Nephron progenitor cell (in vitro differentiated cells): ENCODE data around the gene OR5J2.
"Not testable (repeated sequence)": the region's sequence is repeated elsewhere in the genome, so short reads cannot be mapped to it uniquely, and the experiment has no call there.

ENCODE experiments used
- DNase-seq: peaks from one replicate; pipeline ENCODE4 v3.0.0; 2021
- H3K27ac Mint-ChIP-seq: 2 replicates; pipeline ENCODE4 v1.8.0; 2021; ENCODE audit warnings: mild to moderate bottlenecking, moderate library complexity, mixed read lengths
- H3K27me3 Mint-ChIP-seq: 2 replicates; pipeline ENCODE4 v1.8.0; 2021; ENCODE audit warnings: mild to moderate bottlenecking, low read depth, mixed read lengths; ENCODE audit not compliant: poor library complexity
- H3K36me3 Mint-ChIP-seq: 2 replicates; pipeline ENCODE4 v1.8.0; 2021; ENCODE audit warnings: low read depth, mixed read lengths
- H3K4me1 Mint-ChIP-seq: 2 replicates; pipeline ENCODE4 v1.8.0; 2021; ENCODE audit warnings: mixed read lengths
- H3K4me3 Mint-ChIP-seq: 2 replicates; pipeline ENCODE4 v1.8.0; 2021; ENCODE audit warnings: mild to moderate bottlenecking, moderate library complexity, mixed read lengths
- H3K9me3 Mint-ChIP-seq: 2 replicates; pipeline ENCODE4 v1.8.0; 2021; ENCODE audit warnings: mild to moderate bottlenecking, moderate library complexity, mixed read lengths
- CTCF ChIP-seq: fragments of 200-600 bp; sonication (generic); IDR thresholded peaks from 2 replicates; pipeline ENCODE4 v1.5.0; 2021; ENCODE audit warnings: antibody characterized with exemption

The OR5J2 gene

GRCh38 chr11:56207790-56208189, 31.4 kb downstream of the OR5J2 start:
- Mint-ChIP-seq H3K4me1 (no peaks in the 10 kb centered on the region), H3K36me3 (no peaks in the 10 kb centered on the region), H3K9me3 (peaks cover 7% of the 10 kb centered on the region), H3K27me3 (no peaks in the 10 kb centered on the region), H3K27ac (no peak overlapping the region), H3K4me3 (no peak overlapping the region)
- DNase-seq, result no peak
- no peak for TF ChIP-seq CTCF

- TF ChIP-seq CTCF, result no peak
- DNase-seq, result no peak
- H3K9me3 Mint-ChIP-seq, result peaks cover 43% of the 10 kb centered on the region
- H3K4me1 Mint-ChIP-seq, result no peaks in the 10 kb centered on the region
- H3K36me3 Mint-ChIP-seq, result peaks cover 5% of the 10 kb centered on the region
- no peak overlapping the region for H3K4me3 Mint-ChIP-seq
- H3K27ac Mint-ChIP-seq, result no peak overlapping the region
- H3K27me3 Mint-ChIP-seq, result no peaks in the 10 kb centered on the region
Observed at GRCh38 chr11:56214537-56214936, 38.1 kb downstream of the OR5J2 start.

- H3K27ac Mint-ChIP-seq, H3K4me3 Mint-ChIP-seq, H3K4me1 Mint-ChIP-seq, H3K27me3 Mint-ChIP-seq, DNase-seq, H3K36me3 Mint-ChIP-seq: not testable (repeated sequence)
- peaks cover 54% of the 10 kb centered on the region for H3K9me3 Mint-ChIP-seq
Observed at GRCh38 chr11:56219735-56220134, 43.3 kb downstream of the OR5J2 start.
